ENCODE data around the gene FARP2.

- TF ChIP-seq CTCF (conservative IDR thresholded peaks at IDR 0.05; ENCODE audit: low read depth, low read length) (no peak), MXI1 (IDR thresholded peaks at IDR 0.05; ENCODE audit: borderline replicate concordance, low read depth, low read length) (no peak)
These were observed 32.3 kb upstream of the FARP2 start for GRCh38 chr2:241323778-241324177.

All from IMR-90 (cell line).